GM18907 (cell line): ENCODE results near the gene ADARB2.

ENCODE experiments used
- ATAC-seq: cut with Tn5 transposase; IDR thresholded peaks from one replicate; pipeline ENCODE4 v1.9.1; 2021; ENCODE audit warnings: mild to moderate bottlenecking, moderate library complexity; ENCODE audit not compliant: unreplicated experiment

Gene ADARB2

GRCh38 chr10:1203704-1204103 is 533.6 kb downstream of the ADARB2 start:
- no peak for ATAC-seq

GRCh38 chr10:1203216-1203615 is 534.1 kb downstream of the ADARB2 start:
- no peak for ATAC-seq

- ATAC-seq, result no peak
Measured at GRCh38 chr10:1202343-1202742, 535.0 kb downstream of the ADARB2 start.

- no peak for ATAC-seq
Measured at GRCh38 chr10:1200866-1201807, 536.2 kb downstream of the ADARB2 start.

- ATAC-seq, result no peak
Measured at GRCh38 chr10:1199897-1200721, 537.2 kb downstream of the ADARB2 start.

- ATAC-seq, result no peak
Measured at GRCh38 chr10:1199345-1199673, 538.0 kb downstream of the ADARB2 start.

- no peak for ATAC-seq
Measured at GRCh38 chr10:1198453-1199344, 538.6 kb downstream of the ADARB2 start.

GRCh38 chr10:1197384-1197783 is 539.9 kb downstream of the ADARB2 start:
- ATAC-seq, result no peak

GRCh38 chr10:1196656-1197055 is 540.7 kb downstream of the ADARB2 start:
- no peak for ATAC-seq

- no peak for ATAC-seq
Measured at GRCh38 chr10:1195828-1196227, 541.5 kb downstream of the ADARB2 start.

- ATAC-seq, result no peak
Measured at GRCh38 chr10:1194161-1194560, 543.2 kb downstream of the ADARB2 start.

- no peak for ATAC-seq
Measured at GRCh38 chr10:1193561-1193960, 543.8 kb downstream of the ADARB2 start.

GRCh38 chr10:1191752-1192151 is 545.6 kb downstream of the ADARB2 start:
- no peak for ATAC-seq

- no peak for ATAC-seq
Measured at GRCh38 chr10:1190791-1191490, 546.4 kb downstream of the ADARB2 start.

- ATAC-seq, result no peak
Measured at GRCh38 chr10:1190052-1190395, 547.3 kb downstream of the ADARB2 start.

GRCh38 chr10:1189166-1190051 is 547.9 kb downstream of the ADARB2 start:
- no peak for ATAC-seq

- ATAC-seq, result no peak
Measured at GRCh38 chr10:1188558-1189135, 548.7 kb downstream of the ADARB2 start.

GRCh38 chr10:1187855-1188557 is 549.3 kb downstream of the ADARB2 start:
- no peak for ATAC-seq
